HEK293T (cell line): Measurements from ENCODE around the gene NOL4L.

Source experiments
- CTCF ChIA-PET: fragments of 350-600 bp; formaldehyde crosslinking; extraction: SDS; loops from one replicate; lab custom pipeline; 2021; ENCODE audit warnings: antibody characterized with exemption, inconsistent platforms; lab: Yijun Ruan, JAX
- POLR2A ChIA-PET: fragments of 350-600 bp; formaldehyde crosslinking; extraction: SDS; loops from one replicate; lab custom pipeline; 2020; ENCODE audit warnings: antibody characterized with exemption, inconsistent platforms; lab: Yijun Ruan, JAX
- DNase-seq: peaks from one replicate; pipeline ENCODE4 v3.0.0; 2012; ENCODE audit warnings: mixed read lengths; ENCODE audit errors: extremely low spot score
- ARNT ChIP-seq: fragments of 450-650 bp; IDR thresholded peaks from 2 replicates; pipeline ENCODE4 v1.6.1; 2017; ENCODE audit warnings: mild to moderate bottlenecking
- BHLHE40 ChIP-seq: fragments of 450-650 bp; IDR thresholded peaks from 2 replicates; pipeline ENCODE4 v1.6.1; 2016; ENCODE audit warnings: mild to moderate bottlenecking, moderate library complexity, borderline replicate concordance
- CTBP1 ChIP-seq: fragments of 450-650 bp; IDR thresholded peaks from 2 replicates; pipeline ENCODE4 v1.6.1; 2016; ENCODE audit warnings: borderline replicate concordance
- ELF4 ChIP-seq: fragments of 450-650 bp; IDR thresholded peaks from 2 replicates; pipeline ENCODE4 v1.6.1; 2017; ENCODE audit warnings: antibody characterized with exemption
- FOXA1 ChIP-seq: fragments of 450-650 bp; IDR thresholded peaks from 2 replicates; pipeline ENCODE4 v1.6.1; 2016; ENCODE audit warnings: mild to moderate bottlenecking
- FOXK2 ChIP-seq: fragments of 450-650 bp; IDR thresholded peaks from 2 replicates; pipeline ENCODE4 v1.6.1; 2016; ENCODE audit warnings: mild to moderate bottlenecking
- FOXM1 ChIP-seq: fragments of 450-650 bp; IDR thresholded peaks from 2 replicates; pipeline ENCODE4 v1.6.1; 2017; ENCODE audit warnings: mild to moderate bottlenecking, borderline replicate concordance
- HDGF ChIP-seq: fragments of 450-650 bp; IDR thresholded peaks from 2 replicates; pipeline ENCODE4 v1.6.1; 2017; ENCODE audit warnings: antibody characterized with exemption, borderline replicate concordance
- L3MBTL2 ChIP-seq: fragments of 450-650 bp; conservative IDR thresholded peaks from 2 replicates; pipeline ENCODE4 v1.6.1; 2016; ENCODE audit warnings: mild to moderate bottlenecking
- LEF1 ChIP-seq: fragments of 450-650 bp; IDR thresholded peaks from 2 replicates; pipeline ENCODE4 v1.6.1; 2017; ENCODE audit warnings: mild to moderate bottlenecking, borderline replicate concordance
- NFRKB ChIP-seq: fragments of 450-650 bp; IDR thresholded peaks from 2 replicates; pipeline ENCODE4 v1.6.1; 2016; ENCODE audit warnings: mild to moderate bottlenecking, moderate library complexity
- PKNOX1 ChIP-seq: fragments of 450-650 bp; IDR thresholded peaks from 2 replicates; pipeline ENCODE4 v1.6.1; 2016
- SP1 ChIP-seq: fragments of 450-650 bp; IDR thresholded peaks from 2 replicates; pipeline ENCODE4 v1.6.1; 2017
- SUZ12 ChIP-seq: fragments of 450-650 bp; IDR thresholded peaks from 2 replicates; pipeline ENCODE4 v1.6.1; 2016; ENCODE audit warnings: mild to moderate bottlenecking
- TARDBP ChIP-seq: fragments of 450-650 bp; IDR thresholded peaks from 2 replicates; pipeline ENCODE4 v1.6.1; 2016
- ZNF384 ChIP-seq: fragments of 450-650 bp; IDR thresholded peaks from 2 replicates; pipeline ENCODE4 v1.6.1; 2016

Gene NOL4L

GRCh38 chr20:32622585-32623468, 37.7 kb upstream of the NOL4L start:
- ChIA-PET CTCF (no interaction called here), POLR2A (no interaction called here)
- DNase-seq, result no peak
- TF ChIP-seq ZNF384, result no peak
- no peak for TF ChIP-seq FOXM1
- no peak for TF ChIP-seq FOXA1
- TF ChIP-seq NFRKB, result no peak
- no peak for TF ChIP-seq SUZ12
- no peak for TF ChIP-seq CTBP1
- no peak for TF ChIP-seq LEF1
- no peak for TF ChIP-seq TARDBP
- no peak for TF ChIP-seq PKNOX1
- no peak for TF ChIP-seq ARNT
- TF ChIP-seq BHLHE40, result no peak
- no peak for TF ChIP-seq FOXK2
- no peak for TF ChIP-seq L3MBTL2
- no peak for TF ChIP-seq SP1
- TF ChIP-seq ELF4, result no peak
- TF ChIP-seq HDGF, result no peak

- POLR2A ChIA-PET, result no interaction called here
- no peak for DNase-seq
- CTCF ChIA-PET, result no interaction called here
- no peak for TF ChIP-seq ELF4
- TF ChIP-seq ARNT, result no peak
- TF ChIP-seq CTBP1, result no peak
- TF ChIP-seq FOXM1, result no peak
- TF ChIP-seq HDGF, result no peak
- no peak for TF ChIP-seq NFRKB
- no peak for TF ChIP-seq PKNOX1
- no peak for TF ChIP-seq ZNF384
- no peak for TF ChIP-seq LEF1
- TF ChIP-seq FOXK2, result no peak
- no peak for TF ChIP-seq L3MBTL2
- TF ChIP-seq BHLHE40, result no peak
- TF ChIP-seq SUZ12, result no peak
- no peak for TF ChIP-seq FOXA1
- TF ChIP-seq SP1, result no peak
- no peak for TF ChIP-seq TARDBP
Measured at GRCh38 chr20:32621891-32622584, 36.9 kb upstream of the NOL4L start.

GRCh38 chr20:32621071-32621890, 36.1 kb upstream of the NOL4L start:
- CTCF ChIA-PET, result no interaction called here
- DNase-seq, result peak; percentile 45
- POLR2A ChIA-PET, result no interaction called here
- no peak for TF ChIP-seq NFRKB
- TF ChIP-seq SUZ12, result no peak
- TF ChIP-seq CTBP1, result no peak
- TF ChIP-seq PKNOX1, result no peak
- TF ChIP-seq HDGF, result no peak
- no peak for TF ChIP-seq FOXM1
- no peak for TF ChIP-seq FOXA1
- TF ChIP-seq ELF4, result no peak
- TF ChIP-seq TARDBP, result no peak
- TF ChIP-seq FOXK2, result no peak
- no peak for TF ChIP-seq BHLHE40
- TF ChIP-seq SP1, result no peak
- TF ChIP-seq LEF1, result no peak
- no peak for TF ChIP-seq ARNT
- no peak for TF ChIP-seq ZNF384
- TF ChIP-seq L3MBTL2, result no peak

GRCh38 chr20:32619586-32619985, 34.5 kb upstream of the NOL4L start:
- POLR2A ChIA-PET, result no interaction called here
- TF ChIP-seq CTBP1 (no peak), BHLHE40 (no peak), ZNF384 (no peak), SP1 (no peak), PKNOX1 (no peak), ELF4 (no peak), FOXM1 (no peak), HDGF (no peak), FOXK2 (no peak)
- CTCF ChIA-PET, result no interaction called here
- no peak for DNase-seq
